ENCODE data around the gene GLIS2.
A peak's percentile ranks its signal among the peaks of the same experiment; 100 is the strongest.

The GLIS2 gene

DNA sequence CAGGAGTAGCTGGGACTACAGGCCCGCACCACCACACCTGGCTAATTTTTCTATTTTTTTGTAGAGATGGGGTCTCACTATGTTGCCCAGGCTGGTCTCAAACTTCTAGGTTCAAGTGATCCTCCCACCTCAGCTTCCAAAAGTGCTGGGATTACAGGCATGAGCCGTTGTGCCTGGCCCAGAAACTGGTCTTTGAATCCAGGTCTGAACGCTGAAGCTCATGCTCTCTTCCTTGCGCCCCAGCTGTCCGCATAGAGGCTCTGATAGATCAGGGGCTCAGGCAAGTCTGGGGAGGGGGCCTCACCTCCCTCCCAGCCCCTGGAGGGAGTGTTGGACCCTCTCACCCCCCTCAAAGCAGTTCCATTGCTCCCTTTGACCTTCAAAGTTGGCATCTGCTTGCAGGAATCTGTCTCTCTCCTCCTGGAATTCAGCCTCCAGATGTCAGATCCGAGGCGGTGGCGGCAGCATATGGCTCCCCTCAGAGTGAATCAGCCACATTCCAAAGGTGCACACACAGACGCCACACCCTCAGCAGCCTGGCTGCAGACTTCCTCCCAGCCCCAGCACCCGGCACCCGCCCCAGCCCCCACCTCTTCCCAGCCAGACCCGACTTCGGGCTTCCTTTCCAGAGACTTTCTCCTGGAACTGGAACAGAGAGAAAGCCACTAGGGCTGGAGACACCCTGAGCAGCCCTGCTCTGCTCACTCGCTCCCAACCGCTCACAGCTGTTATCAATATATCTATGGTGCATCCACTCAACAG, 16.9 kb upstream of the GLIS2 start:
- no peak for DNase-seq

DNA sequence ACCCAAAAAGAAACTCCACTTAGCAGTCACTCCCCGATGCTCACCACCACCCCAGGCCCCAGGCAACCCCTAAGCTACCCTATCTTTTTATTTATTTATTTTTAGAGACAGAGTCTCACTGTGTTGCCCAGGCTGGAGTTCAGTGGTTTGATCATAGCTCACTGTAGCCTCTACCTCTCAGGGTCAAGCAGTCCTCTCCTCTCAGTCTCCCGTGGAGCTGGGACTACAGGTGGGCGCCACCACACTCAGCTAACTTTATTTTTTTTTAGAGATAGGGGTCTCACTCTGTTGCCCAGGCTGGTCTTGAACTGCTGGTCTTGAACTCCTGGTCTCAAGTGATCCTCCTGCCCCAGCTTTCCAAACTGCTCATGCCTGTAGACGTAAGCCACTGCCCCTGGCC, 14.7 kb upstream of the GLIS2 start:
- DNase-seq: no peak

GRCh38 chr16:4301968-4302367, 13.9 kb upstream of the GLIS2 start:
- no peak for DNase-seq

DNA sequence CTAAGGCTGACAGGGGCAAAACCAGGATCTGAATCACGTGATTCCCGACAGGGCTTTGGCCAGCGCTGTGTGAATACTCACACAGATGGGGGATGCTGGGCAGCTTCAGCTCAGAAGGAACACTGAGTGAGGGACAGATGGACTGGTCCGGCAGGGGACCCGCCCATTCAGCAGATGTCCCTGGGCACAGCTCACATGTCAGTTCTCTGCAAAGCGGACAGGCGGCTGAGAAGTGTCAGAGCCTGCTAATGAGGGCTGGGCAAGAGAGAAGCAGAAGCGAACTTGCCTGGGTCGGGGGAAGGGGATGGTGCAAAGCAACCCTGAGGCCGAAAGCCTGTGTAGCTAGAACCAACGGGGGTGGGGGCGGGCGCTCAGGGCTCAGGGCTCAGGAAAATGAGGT, 11.9 kb upstream of the GLIS2 start:
- DNase-seq: no peak

GRCh38 chr16:4306470-4307214, 9.2 kb upstream of the GLIS2 start:
- DNase-seq: no peak

- DNase-seq: peak; percentile 96 to 97
These were observed 8.4 kb upstream of the GLIS2 start for GRCh38 chr16:4307215-4308037.

GRCh38 chr16:4309102-4309832, 6.6 kb upstream of the GLIS2 start:
- DNase-seq: peak in 1 of 2 donors; percentile 30

GRCh38 chr16:4309833-4310266, 6.0 kb upstream of the GLIS2 start:
- peak; percentile 55 to 64 for DNase-seq

DNA sequence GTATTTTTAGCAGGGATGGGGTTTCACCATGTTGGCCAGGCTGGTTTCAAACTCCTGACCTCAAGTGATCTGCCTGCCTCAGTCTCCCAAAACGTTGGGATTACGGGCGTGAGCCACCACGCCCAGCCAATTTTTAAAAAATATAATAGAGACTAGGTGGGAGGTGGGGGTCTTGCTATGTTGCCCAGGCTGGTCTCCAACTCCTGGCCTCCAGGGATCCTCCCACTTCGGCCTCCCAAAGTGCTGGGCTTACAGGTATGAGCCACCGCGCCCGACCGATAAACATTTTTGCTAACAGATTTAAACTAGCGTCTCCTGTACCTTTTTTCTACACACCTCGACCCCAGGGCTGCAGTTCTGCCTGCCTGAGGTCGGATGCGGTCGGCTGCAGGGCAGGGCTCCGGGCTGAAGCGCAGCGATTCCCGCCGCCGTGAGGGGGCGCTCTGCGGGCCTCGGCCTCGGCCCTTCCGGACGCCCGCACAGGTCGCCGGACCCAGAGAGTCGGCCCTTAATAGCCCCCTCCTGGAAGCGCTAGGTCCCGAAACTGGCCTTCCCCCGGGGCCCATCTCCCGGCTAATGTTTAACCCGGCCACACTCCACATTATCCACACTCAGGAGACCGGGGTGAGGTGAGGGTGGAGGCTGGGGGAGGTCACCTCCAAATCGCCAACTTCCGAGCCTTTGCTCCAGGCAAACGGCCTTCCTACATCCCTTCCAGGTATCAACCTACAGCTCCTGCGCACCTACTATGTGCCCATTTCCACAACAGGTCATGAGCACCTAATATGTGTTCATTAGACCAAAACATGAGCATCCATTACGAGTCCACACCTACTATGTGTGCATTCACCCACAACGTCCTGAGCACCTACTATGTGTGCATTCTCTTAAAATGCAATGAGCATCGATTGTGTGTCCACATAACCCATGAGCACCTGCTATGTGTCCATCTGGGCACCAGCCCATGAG, 2.0 kb upstream of the GLIS2 start:
- DNase-seq: peak; percentile 45 to 63

DNA sequence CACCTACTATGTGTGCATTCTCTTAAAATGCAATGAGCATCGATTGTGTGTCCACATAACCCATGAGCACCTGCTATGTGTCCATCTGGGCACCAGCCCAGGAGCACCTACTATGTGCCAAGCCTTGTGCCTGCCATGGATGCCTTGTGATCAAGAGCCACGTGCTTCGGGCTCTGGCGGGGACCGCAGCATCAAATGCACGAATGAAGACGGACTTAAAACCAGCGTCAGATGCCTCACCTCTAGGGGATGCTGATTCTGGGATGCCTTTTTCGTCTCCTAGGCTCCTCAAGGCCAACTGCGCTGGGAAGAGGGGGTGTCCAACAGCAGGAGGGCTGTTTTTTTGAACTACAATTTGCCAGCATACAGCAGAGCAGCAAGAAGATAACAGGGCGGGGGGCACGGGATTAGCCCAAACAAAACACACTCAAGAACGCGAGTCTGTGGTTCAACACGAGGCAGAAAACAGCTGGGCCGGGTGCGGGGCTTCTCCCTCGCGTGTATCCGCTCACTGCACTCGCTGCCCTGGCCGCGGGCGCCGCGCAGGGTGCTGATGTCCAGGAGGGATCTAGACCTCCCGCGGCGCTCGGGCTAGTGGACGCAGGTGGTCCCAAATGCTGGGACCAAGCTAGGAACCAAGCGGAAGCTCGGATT, 1.2 kb upstream of the GLIS2 start:
- DNase-seq: no peak

DNA sequence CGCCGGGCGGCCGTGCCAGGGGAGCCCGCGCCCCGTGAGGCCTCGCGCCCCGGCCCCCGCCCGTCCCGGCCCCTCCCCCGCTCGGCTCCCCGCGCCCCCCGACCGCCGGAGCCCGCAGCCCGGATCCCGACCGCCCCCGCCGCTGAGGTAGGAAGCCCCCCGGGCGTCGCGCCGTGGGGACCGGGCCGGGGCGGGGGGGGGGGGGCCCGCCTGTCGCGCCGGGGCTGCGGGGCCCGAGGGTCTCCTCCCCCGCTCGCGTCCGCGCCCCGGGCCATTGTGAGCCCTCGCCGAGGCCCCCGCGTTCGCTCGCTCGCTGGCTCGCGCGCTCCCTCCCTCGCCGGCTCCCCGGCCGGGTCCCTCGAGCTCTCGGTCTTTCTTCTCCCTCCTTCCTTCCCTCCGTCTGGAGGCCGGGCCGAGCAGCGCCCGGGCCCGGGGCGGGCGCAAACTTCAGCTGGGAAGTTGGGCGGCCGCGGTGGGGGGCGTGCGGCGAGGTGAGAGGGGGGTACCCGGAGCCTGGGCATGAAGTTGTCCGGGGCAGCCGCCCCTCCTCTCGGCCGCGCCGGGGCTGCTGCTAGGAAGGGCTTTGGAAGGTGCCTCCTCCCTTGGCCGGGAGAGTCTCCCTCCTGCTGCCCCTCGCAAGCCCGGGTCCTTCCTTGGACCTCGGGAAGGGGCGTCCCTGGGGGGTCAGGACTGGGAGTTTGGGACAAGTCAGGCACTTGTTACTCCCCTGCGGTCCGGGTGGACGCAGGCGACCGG, 419 bp downstream of the GLIS2 start:
- DNase-seq: no peak

GRCh38 chr16:4316864-4317531, 1.1 kb downstream of the GLIS2 start:
- no peak for DNase-seq

DNA sequence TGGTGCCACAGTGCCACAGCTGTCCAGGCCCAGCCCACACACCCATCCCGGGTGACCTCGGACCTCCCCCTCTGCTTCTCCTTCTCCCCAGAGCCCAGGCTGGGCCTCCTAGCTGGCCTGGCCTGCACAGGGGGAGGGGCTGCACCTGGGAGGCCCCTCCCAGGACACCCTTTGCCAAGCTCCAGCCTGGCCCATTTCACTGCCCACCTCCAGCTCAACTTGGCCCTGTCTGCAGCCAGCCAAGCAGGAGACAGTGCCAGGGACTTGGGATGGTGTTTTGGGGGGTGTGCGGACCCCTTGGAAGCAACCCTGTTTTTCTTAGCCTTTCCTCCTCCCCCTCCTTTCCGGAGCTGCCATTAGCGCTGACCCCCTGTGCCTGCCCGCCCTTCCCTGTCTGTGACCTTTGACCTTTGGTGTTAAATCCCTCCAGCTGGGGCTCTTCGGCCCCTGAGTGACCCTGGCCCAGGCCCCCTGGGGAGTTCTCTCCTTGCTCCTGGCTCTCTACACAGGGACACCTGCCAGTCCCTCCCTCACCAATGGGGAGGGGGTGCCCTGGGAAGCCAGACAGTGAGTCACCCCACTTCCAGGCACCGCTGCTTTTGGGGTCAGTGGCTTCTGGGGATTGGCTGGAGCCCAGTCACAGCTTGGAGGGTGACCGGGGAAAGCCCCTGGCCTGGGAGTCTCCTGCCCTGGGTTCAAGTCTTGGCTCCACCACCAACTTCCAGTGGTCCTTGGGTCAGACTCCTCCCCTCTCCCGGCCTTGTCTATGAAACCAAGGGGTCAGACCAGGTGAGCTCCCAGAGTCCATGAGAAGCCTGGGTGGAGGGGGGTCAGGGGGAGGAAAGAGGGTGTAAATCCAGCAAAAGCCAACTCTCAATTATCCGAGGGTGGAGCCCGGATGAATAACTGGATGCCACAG, 1.9 kb downstream of the GLIS2 start:
- no peak for DNase-seq

DNA sequence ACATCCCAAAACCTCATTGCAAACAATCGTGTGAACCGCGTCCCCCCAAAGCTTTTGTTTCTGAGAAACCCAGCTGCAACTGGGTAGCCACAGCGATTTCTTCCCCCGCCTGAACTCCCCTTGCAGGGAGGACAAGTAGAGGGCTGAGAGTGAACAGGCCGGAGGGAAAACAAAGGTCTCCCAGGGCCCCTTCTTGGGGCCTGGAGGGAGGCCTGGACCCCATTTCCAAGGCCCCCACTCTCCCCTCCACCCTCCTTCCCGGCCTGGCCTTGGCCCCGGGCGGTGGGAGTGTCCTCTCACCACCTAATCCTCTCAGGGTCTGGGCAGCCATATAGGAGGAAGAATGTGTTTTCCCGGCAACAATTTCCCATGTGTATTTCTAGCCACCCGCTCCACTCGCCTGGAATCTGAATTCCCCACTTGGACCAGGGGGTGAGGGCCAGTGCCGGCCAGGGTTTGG, 2.6 kb downstream of the GLIS2 start:
- DNase-seq: no peak

GRCh38 chr16:4318967-4319366, 3.1 kb downstream of the GLIS2 start:
- DNase-seq: no peak

DNA sequence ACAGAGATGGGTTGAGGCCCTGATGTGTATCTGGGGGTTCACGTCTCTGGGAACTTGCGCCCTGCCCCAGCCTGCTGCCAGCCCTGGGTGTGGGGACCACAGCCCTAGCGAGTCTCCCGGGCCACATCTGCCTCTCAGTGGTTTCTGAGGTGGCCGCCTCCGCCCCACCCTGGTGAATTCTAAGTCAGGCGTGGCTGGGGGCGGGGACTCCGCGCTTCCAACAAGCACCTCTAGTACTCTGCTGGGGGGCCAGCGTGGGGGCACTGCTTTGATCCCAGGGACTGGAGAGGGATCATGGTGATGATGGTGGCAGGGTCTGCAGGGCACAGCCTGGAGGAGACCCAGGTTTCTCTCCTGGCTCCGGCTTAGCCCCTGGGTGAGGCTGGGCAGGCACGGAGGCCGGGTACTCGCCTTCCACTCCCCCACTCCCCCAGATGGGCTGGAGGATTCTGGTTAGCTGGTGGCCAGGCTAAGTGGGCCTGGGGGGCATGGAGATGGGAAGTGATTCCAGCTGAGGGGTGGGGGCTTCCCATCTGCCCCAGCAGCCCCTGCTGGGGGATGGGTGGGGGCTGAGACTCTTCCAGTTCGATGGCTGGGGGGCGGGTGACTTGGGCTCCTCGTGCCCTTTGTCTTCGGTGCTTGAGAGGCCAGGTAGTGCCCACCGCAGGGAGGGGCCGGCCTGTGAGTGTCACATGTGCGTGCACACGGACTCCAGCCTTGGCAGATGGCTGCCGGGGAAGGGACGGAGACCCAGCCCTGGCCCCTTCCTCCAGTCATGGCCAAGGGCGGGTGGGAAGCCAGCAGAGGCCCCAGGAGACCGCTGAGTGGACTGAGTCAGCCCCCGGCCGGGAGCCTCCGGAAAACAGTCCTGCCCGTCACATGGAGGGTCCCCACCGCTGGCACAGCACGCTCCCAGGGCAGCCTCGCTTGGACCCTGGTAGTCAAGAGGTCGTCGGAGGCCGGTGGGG, 3.9 kb downstream of the GLIS2 start:
- no peak for DNase-seq

- no peak for DNase-seq
These were observed 4.8 kb downstream of the GLIS2 start for GRCh38 chr16:4320571-4321137.

Measured in inflammatory macrophage (primary cell).